Right cardiac atrium (tissue), 5 donors: Measurements from ENCODE around the gene CPLX1. TPM values are rescaled to one million over a fixed set of nuclear protein-coding genes. Genes with fewer than 3 reads are reported as not detected.
"Not testable (repeated sequence)": the region's sequence is repeated elsewhere in the genome, so short reads cannot be mapped to it uniquely, and the experiment has no call there.

Experiments
- ATAC-seq, 2 donors: fragments of 200-7000 bp; cut with Tn5 transposase; one replicate each; pipeline versions ENCODE4 v1.8.0 to v1.9.1; 2020; ENCODE audit warnings: moderate library complexity in 2 of 2, mild to moderate bottlenecking in 1 of 2
- DNase-seq, 3 donors: peaks; one replicate each; pipeline ENCODE4 v3.0.0-alpha.2; 2020
- H3K27ac ChIP-seq: one replicate; pipeline ENCODE4 v1.5.1; 2013; ENCODE audit warnings: mild to moderate bottlenecking, low read length, control low read depth, moderate library complexity
- H3K27me3 ChIP-seq: one replicate; pipeline ENCODE4 v1.6.1; 2013; ENCODE audit not compliant: control insufficient read depth, insufficient read depth
- H3K4me1 ChIP-seq: one replicate; pipeline ENCODE4 v1.6.1; 2013; ENCODE audit warnings: low read length; ENCODE audit not compliant: control insufficient read depth, insufficient read depth
- H3K4me3 ChIP-seq: one replicate; pipeline ENCODE4 v1.5.1; 2013; ENCODE audit warnings: low read length, control low read depth
- H3K9me3 ChIP-seq: one replicate; pipeline ENCODE4 v1.6.1; 2013; ENCODE audit warnings: low read length; ENCODE audit not compliant: control insufficient read depth
- WGBS: extraction: QIAGEN DNeasy Blood & Tissue Kit; methylation state at CpG from one replicate; pipeline ENCODE4 v1.1.7; 2013; 5-methylcytosine and 5-hydroxymethylcytosine counted together
- intact Hi-C, 4 donors: fragments of 100-400 bp; cut with DNase I; formaldehyde crosslinking; loops; one replicate each; pipeline versions ENCODE4 v1.11.0 to v1.14.0; 2022 to 2023
- polyA plus RNA-seq: library from polyadenylated mRNA; stranded (reverse); fragments of 200-250 nt; gene quantifications from one replicate; pipeline ENCODE4 v1.2.3, GENCODE V29; 2013
- total RNA-seq, 4 donors: library from RNA; stranded (reverse); fragmentation: NEBNext Ultra II Directional; extraction: Animal tissue kit (Norgen Biotek cat#: 25700); gene quantifications; one replicate each; pipeline ENCODE4 v1.2.1, GENCODE V29; 2021
- donor health status: healthy with polysubstance abuse.
- donor health status: DM: no; HTN: yes; CAD: no.
- donor health status: DM: no; HTN: no; CAD: no.
- donor health status: DM: no; HTN: yes; CAD: no; lungs with severe emphysema.
- donor health status: DM: yes; HTN: yes; CAD: no.

The CPLX1 gene
- total and polyA plus RNA-seq, 5 donors: 2.1 to 9.3 (median 5.4) TPM

DNA sequence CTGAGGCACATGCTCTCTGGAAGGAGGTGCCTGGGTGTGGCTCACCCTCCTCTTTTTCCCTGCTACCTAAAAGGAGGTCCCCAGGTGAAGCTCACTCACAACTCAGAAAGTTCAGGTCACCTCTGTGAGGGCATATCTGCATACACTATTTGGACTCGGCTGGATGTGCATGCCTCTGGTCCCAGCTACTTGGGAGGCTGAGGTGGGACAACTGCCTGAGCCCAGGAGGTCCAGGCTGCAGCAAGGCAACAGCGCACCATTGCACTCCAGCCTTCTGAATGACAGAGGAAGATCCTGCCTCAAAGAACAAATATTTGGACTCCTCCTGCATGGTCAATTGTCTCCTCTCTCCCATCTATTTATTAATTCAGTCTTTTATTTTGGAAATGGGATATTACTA is 46.4 kb downstream of the CPLX1 start:
- peak in 1 of 3 donors; percentile 9 for DNase-seq
- ATAC-seq: no peak
- WGBS: 88% methylated on average over 2 of the region's 2 CpGs
- no peaks in the 10 kb centered on the region for H3K27me3 ChIP-seq
- no peaks in the 10 kb centered on the region for H3K9me3 ChIP-seq
- H3K4me3 ChIP-seq: no peak overlapping the region
- peaks cover 10% of the 10 kb centered on the region for H3K4me1 ChIP-seq
- H3K27ac ChIP-seq: no peak overlapping the region
- intact Hi-C loops: no loop called here

DNA sequence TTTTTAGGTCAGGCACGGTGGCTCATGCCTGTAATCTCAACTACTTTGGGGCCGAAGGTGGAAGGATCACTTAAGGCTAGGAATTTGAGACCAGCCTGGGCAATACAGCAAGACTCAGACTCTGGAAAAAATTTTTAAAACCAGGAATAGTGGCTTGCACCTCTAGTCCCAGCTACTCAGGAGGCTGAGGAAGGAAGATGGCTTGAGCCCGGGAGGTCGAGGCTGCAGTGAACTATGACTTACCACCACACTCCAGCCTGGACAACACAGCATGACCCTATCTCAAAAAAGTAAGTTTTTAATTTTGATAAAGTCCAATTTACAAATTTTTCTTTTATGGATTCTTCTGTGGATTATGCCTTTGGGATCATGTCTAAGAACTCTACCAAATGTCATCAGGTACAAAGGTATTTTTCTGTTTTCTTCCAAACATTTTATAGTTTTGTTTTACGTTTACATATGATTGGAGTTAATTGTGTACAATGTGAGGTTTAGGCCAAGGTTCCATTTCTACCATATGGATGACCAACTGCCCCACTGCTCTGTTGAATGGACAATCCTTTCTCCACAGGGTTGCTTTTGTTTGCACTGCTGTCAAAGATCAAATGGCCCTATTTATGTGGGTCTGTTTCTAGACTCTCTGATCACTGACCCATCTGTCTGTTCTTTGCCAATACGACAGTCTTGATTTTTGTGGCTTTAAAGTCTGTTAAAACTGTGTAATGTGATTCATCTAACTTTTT is 48.2 kb downstream of the CPLX1 start:
- H3K9me3 ChIP-seq: no peaks in the 10 kb centered on the region
- 92% methylated on average over 6 of the region's 6 CpGs for WGBS
- DNase-seq (no peak), ATAC-seq (no peak)
- no peak overlapping the region for H3K4me3 ChIP-seq
- no peaks in the 10 kb centered on the region for H3K27me3 ChIP-seq
- no peak overlapping the region for H3K27ac ChIP-seq
- intact Hi-C loops: no loop called here
- peaks cover 17% of the 10 kb centered on the region for H3K4me1 ChIP-seq

DNA sequence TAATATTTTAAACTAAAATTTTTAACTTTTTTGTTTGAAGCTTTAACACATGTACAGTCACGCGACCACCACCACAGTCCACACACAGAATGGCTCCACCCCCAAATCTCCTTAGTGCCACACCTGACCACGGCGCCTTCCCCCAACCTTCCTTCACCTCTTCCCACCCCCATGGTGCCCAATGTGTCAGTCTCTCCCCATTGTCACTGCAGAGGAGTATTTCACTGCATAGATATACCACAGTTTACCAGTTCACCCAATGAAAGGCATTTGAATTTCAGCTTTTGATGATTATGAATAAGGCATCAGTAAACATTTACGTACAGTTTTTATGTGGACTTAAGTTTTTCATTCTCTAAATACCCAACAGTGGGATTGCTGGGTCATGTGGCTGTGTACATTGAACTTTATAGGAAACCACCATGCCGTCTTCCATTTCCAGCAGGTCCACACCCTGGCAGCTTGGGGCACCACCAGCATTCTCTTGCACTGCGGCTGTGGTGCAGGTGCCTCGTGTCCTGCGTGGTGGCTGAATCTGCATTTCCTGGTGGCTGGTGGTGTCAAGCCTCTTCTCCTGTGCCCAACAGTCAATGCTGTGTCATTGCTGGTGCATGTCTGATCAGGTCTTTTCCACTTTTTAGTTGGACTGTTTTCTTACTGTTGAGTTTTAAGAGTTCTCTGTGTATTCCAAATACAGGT is 49.0 kb downstream of the CPLX1 start:
- H3K27me3 ChIP-seq: no peaks in the 10 kb centered on the region
- no peak for ATAC-seq
- 94% methylated on average over 9 of the region's 9 CpGs for WGBS
- H3K4me3 ChIP-seq: no peak overlapping the region
- DNase-seq: no peak
- H3K9me3 ChIP-seq: no peaks in the 10 kb centered on the region
- H3K4me1 ChIP-seq: peaks cover 19% of the 10 kb centered on the region
- H3K27ac ChIP-seq: no peak overlapping the region
- intact Hi-C loops: no loop called here

DNA sequence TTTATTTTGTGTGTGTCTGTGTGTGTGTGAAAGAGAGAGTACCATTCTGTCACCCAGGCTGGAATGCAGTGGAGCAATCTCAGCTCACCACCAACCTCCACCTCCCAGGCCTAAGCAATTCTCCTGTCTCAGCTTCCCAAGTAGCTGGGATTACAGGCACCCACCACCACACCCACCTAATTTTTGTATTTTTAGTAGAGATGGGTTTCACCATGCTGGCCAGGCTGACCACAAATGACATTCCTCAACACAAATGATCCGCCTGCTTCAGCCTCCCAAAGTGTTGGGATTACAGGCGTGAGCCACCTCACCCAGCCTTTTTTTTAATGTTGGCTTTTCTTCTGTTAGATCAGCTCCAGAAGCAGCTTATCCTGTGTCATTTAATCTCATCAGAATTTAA is 50.4 kb downstream of the CPLX1 start:
- H3K4me3 ChIP-seq, H3K27ac ChIP-seq, intact Hi-C loops, H3K27me3 ChIP-seq, ATAC-seq, H3K9me3 ChIP-seq, DNase-seq: not testable (repeated sequence)
- peaks cover 19% of the 10 kb centered on the region for H3K4me1 ChIP-seq
- 98% methylated on average over 2 of the region's 2 CpGs for WGBS

DNA sequence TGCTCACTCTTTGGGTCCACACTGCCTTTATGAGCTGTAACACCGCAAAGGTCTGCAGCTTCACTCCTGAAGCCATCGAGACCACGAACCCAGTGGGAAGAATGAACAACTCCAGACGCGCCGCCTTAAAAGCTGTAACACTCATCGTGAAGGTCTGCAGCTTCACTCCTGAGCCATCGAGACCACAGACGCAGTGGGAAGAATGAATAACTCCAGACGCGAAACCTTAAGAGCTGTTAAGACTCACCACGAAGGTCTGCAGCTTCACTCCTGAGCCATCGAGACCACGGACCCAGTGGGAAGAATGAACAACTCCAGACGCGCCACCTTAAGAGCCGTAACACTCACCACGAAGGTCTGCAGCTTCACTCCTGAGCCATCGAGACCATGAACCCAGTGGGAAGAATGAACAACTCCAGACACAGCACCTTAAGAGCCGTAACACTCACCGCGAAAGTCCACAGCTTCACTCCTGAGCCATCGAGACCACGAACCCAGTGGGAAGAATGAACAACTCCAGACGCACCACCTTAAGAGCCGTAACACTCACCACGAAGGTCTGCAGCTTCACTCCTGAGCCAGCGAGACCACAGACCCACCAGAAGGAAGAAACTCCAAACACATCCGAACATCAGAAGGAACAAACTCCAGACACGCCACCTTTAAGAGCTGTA is 51.4 kb downstream of the CPLX1 start:
- H3K27ac ChIP-seq, H3K27me3 ChIP-seq, H3K9me3 ChIP-seq, intact Hi-C loops, H3K4me3 ChIP-seq, ATAC-seq, DNase-seq: not testable (repeated sequence)
- peaks cover 14% of the 10 kb centered on the region for H3K4me1 ChIP-seq
- 95% methylated on average over 30 of the region's 30 CpGs for WGBS

DNA sequence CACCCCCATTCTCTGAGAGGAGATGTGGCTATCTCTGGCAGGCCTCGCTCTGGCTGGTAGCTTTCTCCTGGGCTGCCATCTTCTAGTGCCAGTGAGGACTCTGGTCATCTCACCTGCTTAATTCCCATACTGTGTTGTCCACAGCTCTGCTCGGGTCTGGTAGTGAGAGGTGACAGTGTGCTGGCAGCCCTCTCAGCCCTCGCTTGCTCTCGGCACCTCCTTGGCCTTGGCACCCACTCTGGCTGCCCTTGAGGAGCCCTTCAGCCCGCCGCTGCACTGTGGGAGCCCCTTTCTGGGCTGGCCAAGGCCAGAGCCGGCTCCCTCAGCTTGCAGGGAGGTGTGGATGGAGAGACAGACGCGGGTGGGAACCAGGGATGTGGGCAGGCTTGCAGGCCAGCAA is 52.7 kb downstream of the CPLX1 start:
- ATAC-seq (peak; percentile 39 to 45), DNase-seq (peak in 1 of 3 donors; percentile 74)
- Histone ChIP-seq H3K27me3 (no peaks in the 10 kb centered on the region), H3K4me1 (peaks cover 12% of the 10 kb centered on the region), H3K27ac (peak overlapping the region; percentile 33), H3K9me3 (no peaks in the 10 kb centered on the region), H3K4me3 (no peak overlapping the region)
- 50% methylated on average over 9 of the region's 9 CpGs for WGBS
- intact Hi-C loops: no loop called here

DNA sequence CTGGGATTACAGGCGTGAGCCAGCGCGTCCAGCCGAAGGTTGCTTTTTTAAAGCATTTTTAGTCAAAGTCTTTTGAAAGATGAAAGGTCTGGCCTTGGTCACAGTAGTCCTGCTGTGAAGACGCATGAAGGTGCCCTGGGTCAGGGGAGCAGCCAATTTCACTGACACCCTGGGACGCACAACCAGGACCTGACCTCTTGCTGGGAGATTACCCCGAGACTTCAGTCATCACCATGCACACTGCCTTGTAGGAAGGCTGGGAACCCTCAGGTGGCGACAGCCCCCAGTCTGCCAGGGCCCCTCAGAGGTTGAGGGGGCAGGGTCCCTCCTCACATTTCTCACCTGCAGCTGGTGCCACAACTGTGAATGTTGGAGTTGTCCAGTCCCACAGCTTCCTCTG is 53.2 kb downstream of the CPLX1 start:
- peaks cover 12% of the 10 kb centered on the region for H3K4me1 ChIP-seq
- DNase-seq: no peak
- 82% methylated on average over 8 of the region's 8 CpGs for whole genome bisulfite sequencing

DNA sequence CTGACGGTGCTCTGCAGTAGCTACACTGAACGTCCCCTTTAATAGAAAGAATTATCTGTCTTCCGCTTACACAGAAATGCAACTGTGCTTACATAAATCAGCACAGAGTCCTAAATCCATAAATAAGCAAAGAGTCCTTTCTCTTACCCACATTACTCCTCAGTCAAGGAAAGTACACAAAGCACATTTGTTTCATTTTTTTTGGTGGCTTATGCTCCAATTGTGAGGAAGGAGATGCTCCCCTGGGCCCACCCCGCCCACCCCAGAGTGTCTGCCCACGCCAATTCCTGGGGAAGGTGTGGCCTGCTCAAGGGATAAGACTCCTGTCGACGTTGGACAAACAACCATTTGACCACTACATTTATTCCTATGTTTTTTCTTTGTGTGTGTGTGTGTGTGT is 53.8 kb downstream of the CPLX1 start:
- peak in 2 of 3 donors; percentile 34 to 51 for DNase-seq
- H3K27me3 ChIP-seq: no peaks in the 10 kb centered on the region
- 31% methylated on average over 7 of the region's 7 CpGs for WGBS
- peak overlapping the region; percentile 71 for H3K27ac ChIP-seq
- no peaks in the 10 kb centered on the region for H3K9me3 ChIP-seq
- intact Hi-C loops: no loop called here
- ATAC-seq: peak; percentile 45 to 58
- no peak overlapping the region for H3K4me3 ChIP-seq
- peaks cover 12% of the 10 kb centered on the region for H3K4me1 ChIP-seq

More for the DNA sequence above, 53.2 kb downstream of the CPLX1 start:
- Histone ChIP-seq H3K27ac (peak overlapping the region; percentile 33), H3K4me3 (no peak overlapping the region), H3K9me3 (no peaks in the 10 kb centered on the region), H3K27me3 (no peaks in the 10 kb centered on the region)
- intact Hi-C loops: no loop called here
- peak; percentile 30 to 34 for ATAC-seq

DNA sequence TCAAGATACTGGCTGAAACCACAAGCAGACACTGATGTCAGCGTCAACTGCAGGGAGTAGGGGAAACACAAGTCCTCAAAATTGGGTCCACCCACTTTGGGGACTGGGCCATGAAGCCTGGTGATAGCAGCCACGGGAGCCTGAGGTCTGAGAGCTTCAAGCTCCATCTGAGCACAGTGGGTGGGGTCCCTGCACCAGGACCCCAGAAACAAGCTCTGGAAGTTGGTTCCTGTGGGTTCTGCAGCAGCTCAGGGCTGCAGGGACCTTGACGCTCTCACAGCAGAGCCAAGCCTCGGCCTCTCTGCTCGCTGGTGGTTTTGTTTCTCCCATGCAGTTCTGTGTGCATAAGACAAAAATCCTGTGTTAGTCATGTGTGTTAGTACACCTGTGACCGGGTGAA is 54.5 kb downstream of the CPLX1 start:
- ATAC-seq: peak; percentile 20 to 22
- peak overlapping the region; percentile 71 for H3K27ac ChIP-seq
- H3K27me3 ChIP-seq: no peaks in the 10 kb centered on the region
- WGBS: 61% methylated on average over 6 of the region's 6 CpGs
- no peak overlapping the region for H3K4me3 ChIP-seq
- peaks cover 12% of the 10 kb centered on the region for H3K4me1 ChIP-seq
- H3K9me3 ChIP-seq: no peaks in the 10 kb centered on the region
- peak in 2 of 3 donors; percentile 48 to 50 for DNase-seq
- intact Hi-C loops: no loop called here

DNA sequence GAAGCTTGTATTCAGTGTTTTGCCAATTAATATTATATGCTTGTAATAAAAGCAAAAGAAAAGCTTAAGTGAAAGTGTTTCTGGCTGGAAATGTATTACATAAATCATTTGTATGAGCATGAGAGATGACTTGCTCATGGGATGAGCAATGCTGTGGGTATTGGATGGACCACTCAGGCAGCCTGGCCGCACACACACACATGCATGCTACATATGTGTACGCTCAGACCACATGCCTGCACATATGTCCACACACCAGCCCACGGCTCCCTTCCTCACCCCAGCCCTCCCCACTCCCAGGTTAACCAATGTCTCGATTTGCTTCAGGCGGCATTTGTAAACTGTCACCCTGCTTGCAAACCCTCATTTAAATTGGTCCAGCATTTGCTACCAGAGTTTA is 55.9 kb downstream of the CPLX1 start:
- no peaks in the 10 kb centered on the region for H3K27me3 ChIP-seq
- no peak overlapping the region for H3K4me3 ChIP-seq
- ATAC-seq: no peak
- peak in 1 of 3 donors; percentile 18 for DNase-seq
- peaks cover 12% of the 10 kb centered on the region for H3K4me1 ChIP-seq
- intact Hi-C loops: no loop called here
- 94% methylated on average over 5 of the region's 5 CpGs for WGBS
- no peaks in the 10 kb centered on the region for H3K9me3 ChIP-seq
- H3K27ac ChIP-seq: no peak overlapping the region

DNA sequence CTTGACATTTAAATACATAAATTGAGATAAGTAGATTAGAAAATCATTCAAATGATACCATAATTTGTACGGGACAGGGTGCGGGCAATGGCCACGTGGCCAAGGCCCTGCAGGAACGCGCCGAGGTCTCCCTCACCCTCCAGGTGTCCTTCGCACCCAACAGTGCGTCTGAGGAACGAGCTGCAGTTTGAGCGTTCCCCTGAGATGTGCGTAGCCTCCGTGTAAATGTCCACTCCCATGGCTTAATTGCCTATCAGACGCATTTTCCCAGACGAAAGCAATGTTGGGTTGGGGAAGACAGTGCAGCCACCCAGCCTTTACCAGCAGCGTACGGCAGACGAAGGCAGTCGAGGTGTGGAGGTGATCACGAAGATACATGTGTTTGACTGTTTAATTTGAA is 56.4 kb downstream of the CPLX1 start:
- Histone ChIP-seq H3K27me3 (no peaks in the 10 kb centered on the region), H3K4me1 (peaks cover 9% of the 10 kb centered on the region), H3K4me3 (no peak overlapping the region), H3K9me3 (no peaks in the 10 kb centered on the region), H3K27ac (no peak overlapping the region)
- DNase-seq: peak in 2 of 3 donors; percentile 15 to 40
- 88% methylated on average over 19 of the region's 19 CpGs for WGBS
- ATAC-seq: no peak
- intact Hi-C loops: no loop called here
